Stimulated activated CD4-positive, alpha-beta T cell treated with anti-CD3 and anti-CD28 coated beads, Interleukin-2, amount 100 ng/mL, for 48 hours (primary cell): ENCODE measurements around the gene DAGLA.
"Not testable (repeated sequence)": the region's sequence is repeated elsewhere in the genome, so short reads cannot be mapped to it uniquely, and the experiment has no call there.

Experiments used
- DNase-seq, 2 donors: peaks; one replicate each; pipeline ENCODE4 v3.0.0-alpha.2; 2020

DAGLA gene

DNA sequence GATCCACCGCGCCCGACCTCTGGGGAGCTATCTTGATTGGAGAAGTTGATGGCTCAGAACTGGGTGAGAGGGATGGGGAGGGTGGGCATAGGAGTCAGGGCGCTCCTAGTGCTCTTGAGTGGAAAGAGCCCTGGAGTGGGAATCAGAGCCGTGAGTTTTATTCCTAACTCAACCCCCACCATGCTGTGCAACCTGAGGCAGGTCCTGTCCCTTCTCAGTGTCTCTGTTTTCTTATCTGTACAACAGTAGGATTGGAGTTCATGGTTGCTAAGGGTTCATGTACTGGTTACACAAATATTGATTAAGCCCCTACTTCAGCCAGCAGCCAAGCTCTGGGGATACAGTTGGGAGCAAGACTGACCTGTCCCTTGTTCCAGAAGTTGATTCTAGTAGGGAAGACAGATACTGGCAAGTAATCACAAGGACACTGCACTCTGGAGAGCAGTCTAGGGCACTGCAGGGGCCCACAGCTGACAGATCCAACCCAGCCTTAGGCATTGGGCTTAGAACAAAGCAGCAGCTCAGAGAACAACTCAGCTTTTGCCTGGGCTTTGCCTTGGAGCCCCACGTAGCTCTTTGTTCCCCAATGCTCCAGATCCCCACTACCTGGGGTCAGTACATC is 12.4 kb upstream of the DAGLA start:
- no peak for DNase-seq

DNA sequence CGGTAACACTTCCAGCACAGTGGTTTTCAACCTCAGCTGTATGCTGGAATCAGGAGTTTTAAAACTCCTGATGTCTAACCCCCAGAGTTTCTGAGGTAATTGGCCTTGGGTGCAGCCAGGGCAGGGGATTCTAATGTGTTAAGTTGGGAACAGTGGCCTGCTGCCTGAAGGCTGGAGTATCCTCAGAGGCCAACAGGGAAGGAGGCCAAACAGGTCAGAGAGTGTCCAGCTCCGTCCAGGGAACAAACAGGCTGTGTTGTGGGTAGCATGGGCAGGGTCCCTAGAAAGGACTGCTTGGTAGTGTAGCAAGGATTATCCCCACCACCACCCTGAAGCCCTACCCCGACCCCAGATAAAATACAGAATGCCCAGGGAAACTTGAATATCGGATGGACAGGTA is 10.8 kb upstream of the DAGLA start:
- DNase-seq, result no peak

DNA sequence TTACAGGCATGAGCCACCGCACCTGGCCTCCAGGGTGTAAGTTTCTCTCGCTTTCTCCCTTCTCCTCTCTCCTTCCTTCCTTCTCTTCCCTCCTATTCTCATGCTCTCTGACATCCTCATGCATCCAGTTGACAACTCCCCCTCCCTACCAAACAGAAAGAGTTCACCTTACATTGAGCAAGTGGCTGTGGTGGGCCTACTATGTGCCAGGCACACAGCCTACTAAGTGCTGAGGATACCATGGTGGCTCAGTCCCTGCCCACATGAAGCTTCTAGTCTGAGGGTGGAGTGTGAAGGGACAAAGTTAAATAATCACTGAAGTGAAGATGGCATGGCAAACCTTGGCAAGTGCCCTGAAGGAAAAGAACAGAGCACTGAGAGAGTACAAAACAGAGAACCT is 9.6 kb upstream of the DAGLA start:
- DNase-seq, result no peak

DNA sequence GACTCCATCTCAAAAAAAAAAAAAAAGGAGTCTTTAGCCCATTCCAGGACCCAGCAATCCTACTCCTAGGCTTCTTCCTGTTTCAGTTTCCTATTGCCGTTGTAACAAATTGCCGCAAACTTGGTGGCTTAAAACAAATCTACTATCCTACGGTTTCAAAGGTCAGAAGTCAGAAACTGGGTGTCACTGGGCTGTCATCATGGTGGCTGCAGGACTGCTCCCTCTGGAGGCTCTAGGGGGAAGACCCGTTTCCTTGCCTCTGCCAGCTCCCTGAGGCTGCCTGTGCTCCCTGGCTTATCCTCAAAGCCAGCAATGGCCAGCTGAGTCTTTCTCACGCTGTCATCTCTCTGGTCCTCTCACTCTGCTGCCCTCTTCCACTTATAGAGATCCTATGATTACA is 8.7 kb upstream of the DAGLA start:
- no peak for DNase-seq

DNA sequence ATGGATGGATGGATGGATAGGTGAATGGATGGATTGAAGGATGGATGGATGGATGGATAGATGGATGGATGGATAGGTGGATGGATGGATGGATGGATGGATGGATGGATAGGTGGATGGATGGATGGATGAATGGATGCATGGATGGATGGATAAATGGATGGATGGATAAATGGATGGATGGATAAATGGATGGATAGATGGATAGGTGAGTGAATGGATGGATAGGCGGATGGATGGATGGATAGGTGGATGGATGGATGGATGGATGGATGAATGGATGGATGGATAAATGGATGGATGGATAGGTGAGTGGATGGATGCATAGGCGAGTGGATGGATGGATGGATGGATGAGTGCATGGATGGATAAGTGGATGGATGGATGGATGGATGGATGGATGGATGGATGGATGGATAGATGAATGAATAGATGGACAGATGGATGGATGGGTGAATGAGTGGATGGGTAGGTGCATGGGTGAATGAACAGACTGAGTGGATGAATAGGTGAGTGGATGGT is 6.2 kb upstream of the DAGLA start:
- not testable (repeated sequence) for DNase-seq

DNA sequence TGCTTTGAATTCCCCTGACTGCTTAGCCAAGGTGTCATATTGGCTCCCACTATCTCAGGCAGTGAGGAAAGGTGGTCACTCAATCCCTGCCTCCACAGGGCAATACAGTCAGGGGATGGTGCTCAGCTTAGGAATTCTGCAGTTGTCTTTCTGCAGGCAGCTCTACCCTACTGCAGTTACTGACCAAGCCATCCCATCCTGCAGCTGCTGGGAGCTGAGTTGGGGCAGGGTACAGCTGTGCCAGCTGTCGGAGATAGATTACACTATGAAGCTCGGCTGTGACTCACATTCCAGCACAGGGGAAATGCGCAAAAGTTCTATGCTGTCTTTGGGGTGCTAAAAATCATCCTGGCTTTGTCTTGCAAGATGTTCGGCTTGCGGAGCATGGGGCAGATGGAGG is 4.4 kb upstream of the DAGLA start:
- no peak for DNase-seq

DNA sequence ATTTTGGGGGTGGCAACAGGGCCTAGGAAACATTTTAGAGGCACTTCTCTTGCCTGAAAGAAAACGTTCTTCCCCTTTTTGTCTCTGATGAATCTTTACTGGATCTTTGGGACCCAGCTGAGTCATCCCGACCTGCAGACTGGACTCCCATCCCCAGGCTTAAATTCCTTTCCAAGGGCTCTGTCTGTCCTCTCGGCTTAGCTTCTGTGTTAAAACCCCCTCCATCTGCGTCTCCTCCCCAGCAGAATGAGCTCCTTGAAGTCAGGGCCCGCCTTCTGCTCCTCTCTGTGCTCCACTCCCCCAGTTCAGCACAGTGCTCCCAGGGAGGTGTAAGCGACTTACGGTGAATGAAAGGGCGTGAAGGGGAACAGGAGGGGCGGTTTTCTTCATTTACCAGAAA is 895 bp upstream of the DAGLA start:
- no peak for DNase-seq

DNA sequence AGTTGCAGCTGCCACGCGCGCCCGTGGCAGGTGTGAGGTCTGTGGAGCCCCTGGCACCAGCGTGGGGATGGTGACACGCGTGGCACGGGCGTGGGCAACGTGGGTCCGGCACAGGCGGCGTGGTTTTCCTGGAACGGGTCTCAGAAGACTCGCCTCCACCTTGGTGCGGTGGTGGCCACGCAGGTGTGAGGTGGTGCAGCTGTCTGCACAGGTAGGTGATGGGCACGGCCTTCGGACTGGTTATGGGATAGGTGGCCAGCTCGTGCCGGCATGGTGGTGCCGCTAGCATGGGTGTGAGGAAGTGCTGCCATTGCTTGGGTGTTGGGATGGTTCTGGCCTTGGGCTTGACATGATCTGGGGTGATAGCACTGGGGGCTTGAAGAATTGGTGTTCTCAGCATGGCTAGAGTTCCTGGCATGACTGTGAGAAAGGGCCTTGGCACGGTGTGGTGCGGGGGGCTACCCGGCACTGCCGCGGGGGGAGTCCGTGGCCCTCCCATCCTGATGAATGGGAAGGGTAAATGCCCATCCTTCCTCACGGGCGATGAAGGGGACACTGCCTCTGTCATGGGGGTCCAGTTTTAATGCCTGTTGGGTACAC is 531 bp downstream of the DAGLA start:
- no peak for DNase-seq

DNA sequence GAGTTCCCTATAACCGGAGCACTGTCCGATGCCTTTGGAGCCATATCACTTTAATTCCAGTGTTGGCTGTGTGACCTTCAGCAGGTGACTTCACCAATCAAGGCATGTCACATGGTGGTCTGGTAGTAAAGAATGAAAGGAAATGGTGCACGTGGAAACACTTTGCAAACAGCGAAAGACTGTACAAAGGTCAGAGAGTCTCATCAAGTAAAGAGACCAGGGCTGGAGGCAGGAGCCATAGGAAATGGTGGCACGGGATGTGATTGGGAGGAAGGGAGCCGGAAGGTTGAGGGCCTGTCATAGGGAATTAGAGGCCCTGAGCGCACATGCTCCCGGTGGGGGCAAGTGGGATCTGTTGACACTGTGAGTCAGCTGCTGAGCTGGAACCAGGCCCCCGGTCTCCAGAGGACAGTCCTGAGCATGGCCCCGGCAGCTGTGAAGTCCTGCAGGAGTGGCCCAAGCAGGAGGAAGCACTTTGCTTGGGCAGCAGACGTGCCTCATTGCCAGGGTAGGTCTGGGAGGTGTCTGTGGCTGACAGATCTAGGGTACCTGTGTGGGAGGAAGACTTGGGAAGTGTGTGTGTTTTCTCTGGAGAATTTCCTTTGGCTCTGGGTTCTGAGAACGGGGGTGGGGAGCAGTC is 2.0 kb downstream of the DAGLA start:
- DNase-seq, result no peak

DNA sequence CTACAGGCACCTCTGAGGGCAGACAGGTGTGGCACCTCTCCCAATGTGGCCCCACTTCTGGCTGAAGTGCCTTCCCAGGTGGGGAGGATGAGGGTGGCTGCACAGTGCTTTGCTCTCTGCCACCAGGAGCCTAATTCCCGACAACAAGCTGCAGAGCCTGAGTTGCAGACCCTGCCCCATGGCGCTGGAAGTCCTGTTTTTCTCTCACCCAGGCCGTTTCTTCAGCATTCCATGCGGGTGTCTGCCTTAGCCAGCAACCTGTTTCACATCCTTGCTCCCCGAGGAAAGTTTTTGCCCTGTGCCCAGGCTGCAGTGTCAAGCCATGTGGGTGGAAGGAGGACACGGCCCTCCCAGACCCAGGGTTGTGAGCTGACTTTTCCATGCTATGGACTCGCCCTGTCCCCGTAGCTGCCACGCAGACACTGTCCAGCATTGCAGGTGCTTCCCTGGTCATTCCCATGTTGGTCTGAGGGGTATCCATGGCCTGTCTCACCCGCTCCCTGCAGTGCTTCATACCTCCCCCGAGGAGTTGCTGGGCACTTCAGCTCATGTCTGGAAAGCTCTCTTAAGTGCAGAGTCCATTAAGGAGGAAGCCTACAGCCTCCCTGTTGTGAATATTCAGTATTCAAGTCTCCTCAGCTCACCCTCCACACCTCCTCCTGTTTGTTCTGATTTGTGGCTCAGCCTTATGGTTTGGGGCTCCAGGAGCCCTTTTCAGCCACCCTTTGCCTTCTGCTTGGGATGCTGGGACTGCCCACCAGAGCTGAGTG is 2.9 kb downstream of the DAGLA start:
- DNase-seq, result no peak

DNA sequence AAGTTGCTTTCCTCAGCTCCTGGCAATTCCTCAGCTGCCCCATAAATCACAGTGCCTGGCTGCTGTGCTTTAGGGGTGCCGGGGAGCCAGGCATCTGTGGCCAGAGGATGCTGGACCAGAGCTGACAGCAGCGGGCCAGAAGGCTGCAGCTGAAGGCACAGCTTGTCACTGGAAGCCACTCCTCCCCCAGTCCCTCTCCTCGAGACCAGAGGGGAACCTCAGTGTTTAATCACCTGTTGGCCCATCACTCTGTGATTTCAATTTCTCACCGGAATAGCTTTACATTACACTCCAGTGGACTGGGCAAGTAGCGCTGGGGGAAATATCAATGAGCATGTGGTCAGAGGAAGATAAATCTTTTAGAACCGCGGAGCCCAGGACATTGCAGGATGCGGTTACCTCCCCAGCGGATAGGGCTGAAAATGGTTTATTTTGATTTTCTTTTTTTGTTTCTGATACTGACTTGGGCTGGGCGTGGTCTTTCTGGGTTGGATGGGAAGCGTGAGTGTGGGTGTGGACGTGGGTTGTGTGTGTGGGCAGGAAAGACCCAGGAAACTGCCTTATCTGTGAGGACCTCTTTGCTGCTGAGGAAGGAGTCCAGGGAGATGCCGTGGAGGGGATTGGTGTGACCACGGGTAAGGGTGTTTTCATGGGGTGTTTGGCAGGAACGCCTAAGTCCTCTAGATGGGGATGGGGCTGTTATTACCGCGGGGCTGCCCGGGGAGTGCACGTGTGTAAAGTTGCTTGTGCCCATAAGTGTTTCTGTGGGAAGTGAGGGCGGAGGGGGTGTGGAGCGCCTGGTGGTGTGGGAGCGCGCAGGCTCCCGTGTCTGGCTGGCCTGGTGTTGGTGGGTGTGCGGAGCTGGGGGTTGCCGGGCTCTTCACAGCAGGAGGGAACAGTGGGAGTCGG is 4.0 kb downstream of the DAGLA start:
- DNase-seq, result no peak

DNA sequence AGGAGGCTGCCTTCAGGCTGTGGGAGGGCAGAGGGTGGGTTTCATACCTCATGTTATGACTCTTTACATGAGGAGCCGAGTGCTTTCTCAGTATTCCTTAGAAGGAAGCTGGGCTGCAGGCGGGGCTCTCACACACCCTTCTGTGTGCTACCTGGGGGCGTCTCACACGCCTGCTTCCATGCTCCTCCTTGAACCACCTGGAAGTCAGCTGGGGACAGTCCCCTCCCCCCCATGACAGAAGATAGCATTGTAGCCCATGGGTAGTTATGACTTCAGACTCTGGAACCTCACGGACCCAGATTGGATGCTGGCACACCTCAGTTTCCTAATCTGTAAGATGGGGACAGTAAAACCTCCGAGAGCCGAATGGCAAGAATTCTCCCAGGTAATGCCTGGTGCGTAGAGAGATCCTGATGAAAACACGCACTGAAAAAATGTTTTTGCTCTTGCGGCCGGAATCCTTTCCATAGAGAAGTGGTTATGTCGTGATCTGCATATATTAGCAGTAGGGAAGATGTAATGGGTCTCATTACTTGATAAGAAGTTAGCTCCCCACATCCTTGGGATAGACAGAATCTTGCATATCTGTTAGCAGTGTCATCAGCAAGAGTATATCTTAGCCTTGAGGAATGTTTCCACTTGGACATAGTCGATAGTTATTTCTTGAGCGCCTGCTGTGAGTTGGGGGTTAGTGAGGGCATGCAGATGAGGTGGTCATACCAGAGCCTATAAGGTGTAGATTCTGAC is 4.9 kb downstream of the DAGLA start:
- DNase-seq, result no peak

DNA sequence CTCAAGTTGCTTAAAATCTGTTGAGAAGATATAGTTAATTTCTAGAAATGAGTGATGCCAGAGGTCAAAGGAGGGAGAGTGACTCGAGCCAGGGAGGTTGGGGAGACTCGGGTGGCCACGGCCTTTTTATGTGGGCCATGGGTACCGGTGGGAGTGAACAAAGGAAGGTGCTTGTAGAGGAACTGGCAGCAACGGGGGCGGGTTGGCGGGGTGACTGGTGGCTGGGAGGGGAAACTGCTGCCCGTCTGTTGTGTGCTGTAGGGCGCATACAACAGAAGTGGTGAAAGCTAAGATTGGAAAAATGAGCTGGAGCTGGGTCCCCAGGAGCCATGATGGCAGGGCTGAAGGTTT is 5.4 kb downstream of the DAGLA start:
- DNase-seq, result no peak

DNA sequence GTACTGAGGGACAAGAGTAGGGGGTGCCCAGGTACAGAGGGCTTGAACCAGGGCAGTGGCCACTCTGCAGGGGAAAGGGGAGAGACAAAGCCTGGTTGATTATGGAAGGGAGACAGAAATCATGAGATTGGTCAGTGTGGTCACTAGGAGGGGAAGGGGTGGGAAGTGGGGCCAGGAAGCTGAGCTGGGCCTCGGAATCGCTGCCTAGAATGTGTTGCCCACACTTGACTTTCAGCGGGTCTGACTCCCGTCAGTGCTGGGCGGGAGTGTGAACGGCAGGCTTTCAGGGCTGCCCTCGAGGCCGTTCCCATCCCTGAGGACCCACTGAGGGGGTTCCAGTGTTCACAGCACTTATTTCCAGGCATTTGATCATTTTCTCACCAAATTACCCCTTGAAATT is 5.9 kb downstream of the DAGLA start:
- no peak for DNase-seq

DNA sequence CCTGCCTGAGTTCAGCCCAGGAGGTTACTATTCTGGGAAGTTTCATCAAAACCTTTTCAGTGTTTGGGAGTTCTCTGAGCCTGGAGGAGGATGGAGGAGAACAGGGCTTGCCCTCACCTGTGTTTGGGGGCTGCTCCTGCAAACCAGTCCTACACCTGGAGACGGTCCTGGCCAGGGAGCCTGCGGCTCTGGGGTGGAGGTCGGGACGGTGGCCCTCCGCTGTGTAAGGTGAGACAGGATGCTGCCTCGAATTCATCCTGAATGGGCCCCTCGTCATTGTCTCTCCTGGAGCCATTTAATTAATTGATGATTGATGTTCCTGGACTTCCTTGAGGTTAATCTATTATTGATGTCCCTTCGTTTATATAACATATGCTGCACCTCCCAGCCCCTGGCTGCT is 6.3 kb downstream of the DAGLA start:
- no peak for DNase-seq

DNA sequence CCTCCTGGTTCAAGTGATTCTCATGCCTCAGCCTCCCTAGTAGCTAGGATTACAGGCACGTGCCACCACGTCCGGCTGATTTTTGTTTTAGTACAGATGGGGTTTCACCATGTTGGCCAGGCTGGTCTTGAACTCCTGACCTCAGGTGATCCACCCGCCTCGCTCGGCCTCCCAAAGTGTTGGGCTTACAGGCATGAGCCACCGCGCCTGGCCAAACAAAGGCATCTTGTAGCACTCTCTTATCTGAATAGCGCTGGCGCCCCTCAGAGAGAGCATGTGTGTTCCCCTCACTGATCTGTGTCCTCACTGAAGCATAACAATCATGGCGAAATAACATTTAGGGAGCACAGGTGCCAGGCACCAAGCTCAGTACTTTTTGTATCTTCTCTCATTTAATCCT is 7.2 kb downstream of the DAGLA start:
- no peak for DNase-seq

DNA sequence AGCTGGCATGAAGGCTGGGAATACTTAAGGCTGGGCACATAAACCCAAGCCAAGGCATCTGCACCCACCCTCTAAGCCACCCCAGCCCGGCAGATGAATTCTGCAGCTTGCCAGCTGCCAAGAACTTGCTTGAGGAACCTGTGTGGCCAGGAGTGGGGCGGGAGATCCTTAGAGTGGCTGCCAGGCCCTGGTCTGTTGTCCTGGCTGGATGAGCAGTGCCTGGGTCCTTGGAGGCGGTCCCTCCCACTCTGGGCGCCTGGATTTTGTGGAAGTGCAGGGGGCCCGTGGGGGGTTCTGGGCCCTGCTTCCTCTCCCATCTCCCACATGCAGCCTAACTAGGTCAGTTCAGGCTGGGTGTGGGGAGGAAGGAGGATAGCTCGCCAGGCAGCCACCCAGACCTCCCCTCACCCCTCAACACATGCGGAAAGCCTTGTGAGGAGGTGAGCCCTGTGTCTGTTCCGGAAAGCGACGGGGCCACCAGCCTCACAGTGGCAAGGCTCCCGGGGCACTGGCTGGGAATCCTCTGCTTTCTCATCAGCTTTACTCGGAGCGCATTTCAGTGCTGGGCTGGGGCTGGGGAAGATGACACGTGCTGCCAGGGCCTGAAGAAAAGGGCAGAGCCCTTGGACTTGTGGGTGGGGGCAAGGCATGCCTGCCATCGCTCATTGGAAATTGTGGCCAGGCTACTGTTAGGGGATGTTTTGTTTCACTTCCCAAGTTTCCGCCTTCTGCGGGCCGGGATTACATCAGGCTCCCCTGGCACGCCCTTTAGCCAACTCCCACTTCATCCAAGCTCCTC is 8.4 kb downstream of the DAGLA start:
- no peak for DNase-seq

DNA sequence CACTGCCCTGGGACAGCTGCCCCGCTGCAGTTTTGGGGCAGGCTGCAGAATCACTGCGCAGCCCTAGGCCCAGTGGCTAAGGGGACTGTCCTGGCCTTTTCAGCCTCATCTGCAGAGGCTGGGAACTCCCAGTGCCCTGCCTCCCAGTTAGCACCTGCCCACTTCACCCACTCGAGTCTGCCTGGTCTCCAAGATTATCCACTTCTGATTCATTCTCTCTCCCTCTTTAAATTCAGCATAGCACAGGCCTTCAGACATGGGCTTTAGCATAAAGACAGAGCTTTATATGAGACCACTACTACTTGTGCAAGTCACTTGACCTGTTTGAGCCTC is 8.9 kb downstream of the DAGLA start:
- no peak for DNase-seq

DNA sequence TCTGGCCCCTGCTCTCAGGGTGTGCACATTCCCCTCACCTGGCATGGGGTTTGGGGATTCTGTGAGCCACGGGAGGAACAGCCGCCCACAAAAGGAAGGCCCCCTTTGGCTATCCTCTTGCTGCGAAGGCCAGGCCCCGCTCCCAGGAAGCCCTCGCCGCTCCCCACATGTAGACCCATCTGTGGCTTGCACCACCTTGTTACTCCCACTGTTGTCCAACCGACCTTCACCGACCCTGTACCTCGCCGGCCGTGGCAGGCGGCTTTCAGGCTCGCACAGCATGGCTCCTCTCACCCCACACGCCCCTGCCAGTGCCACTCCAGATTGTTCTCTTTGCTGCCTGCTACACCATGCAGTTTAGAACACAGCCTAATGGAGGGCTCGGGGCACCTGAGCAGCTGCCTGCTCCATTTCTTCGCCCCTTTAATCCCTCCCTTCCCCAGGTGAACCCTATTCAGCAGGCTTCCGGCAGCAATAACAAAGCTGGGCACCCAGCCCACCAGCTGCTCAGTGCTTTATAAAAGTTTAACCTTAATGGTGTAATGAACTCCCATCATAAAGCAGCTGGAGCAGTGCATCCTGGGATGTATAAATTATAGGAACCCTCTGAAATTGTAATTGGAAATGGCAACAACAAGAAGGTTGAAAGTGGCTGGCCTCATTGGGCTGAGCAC is 10.7 kb downstream of the DAGLA start:
- no peak for DNase-seq

DNA sequence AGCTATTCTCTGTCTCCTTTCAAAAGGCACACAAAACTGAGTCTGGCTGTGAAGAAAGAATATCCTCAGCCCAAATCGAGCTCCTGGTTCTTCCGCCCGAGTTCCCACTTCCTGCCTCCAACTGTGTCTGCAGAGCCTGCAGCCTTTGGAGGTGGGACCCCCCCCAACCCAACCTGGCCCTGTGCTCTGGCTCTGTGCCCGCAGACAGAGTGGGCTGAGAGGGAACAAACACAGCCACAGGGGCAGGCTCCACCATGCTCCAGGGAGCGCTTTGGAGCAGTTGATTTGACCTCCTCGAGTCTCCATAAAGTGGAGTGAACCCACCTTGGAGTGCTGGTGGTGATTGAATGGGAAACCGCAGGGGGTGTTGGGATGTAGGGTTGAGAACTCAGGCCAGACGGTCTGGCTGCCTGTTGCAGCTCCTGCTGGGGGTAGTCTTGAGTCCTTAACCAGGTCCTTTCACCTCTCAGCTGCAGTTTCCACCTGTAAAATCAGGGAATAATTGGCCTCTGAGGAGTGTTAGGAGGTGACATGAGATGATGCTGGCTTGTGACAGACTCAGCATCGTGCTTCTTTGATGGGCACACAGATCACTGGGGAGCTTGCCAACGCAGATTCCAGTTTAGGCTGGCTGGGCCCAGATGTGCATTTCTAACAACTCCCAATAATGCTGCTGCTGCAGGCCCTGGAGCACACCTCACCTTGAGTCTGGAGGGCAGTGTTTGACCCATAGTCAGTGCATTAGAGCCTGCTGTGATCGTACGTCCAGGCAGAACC is 11.4 kb downstream of the DAGLA start:
- no peak for DNase-seq
